Embryonic facial prominence (tissue), 1 donor: ENCODE results near the gene TAF13.

ENCODE experiments used
- DNase-seq: peaks from one replicate; pipeline ENCODE4 v3.0.0-alpha.2; 2016; ENCODE audit errors: extremely low spot score

TAF13 gene

GRCh38 chr1:109075531-109076490 is at the start of gene TAF13:
TSS of gene TAF13 (minus strand) at chr1:109076003. CDS start at chr1:109075947, 56 bp downstream.
- peak; percentile 91 for DNase-seq

DNA sequence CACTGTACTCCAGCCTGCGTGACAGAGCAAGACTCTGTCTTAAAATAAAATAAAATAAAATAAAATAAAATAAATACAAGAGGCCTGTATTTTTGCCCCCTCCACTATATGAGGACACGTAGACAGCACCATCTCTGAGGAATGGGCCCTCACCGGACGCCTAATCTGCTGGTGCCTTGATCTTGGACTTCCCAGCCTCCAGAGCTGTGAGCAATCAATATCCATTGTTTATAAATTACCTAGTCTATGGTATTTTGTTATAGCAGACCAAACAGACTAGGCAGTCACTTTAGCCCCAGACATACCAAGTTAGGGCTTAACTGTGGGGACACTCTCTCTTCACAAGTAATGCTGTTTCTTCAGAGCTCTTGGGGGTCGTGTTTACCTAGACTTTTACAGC is 44.6 kb upstream of the TAF13 start:
- no peak for DNase-seq

GRCh38 chr1:109118089-109118488 is 42.3 kb upstream of the TAF13 start:
- DNase-seq: no peak

DNA sequence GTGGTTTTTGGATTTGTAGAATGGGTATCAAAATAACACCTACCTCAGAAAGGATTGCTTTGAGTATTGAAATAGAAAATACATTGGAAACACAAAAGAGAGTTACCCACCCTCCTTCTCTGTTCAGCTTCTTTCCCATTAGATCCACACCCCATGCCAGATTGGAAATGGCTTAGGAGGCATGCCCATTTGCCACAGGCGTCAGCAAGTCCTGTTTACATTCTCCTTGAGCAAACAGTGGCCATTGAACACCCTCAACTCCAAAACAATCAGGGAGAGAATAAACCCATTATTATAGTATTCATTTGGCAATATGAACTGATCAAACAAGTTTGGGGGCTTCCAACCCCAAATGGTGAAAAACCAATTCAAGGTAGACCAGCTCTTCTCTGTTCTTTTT is 40.5 kb upstream of the TAF13 start:
- DNase-seq: no peak

DNA sequence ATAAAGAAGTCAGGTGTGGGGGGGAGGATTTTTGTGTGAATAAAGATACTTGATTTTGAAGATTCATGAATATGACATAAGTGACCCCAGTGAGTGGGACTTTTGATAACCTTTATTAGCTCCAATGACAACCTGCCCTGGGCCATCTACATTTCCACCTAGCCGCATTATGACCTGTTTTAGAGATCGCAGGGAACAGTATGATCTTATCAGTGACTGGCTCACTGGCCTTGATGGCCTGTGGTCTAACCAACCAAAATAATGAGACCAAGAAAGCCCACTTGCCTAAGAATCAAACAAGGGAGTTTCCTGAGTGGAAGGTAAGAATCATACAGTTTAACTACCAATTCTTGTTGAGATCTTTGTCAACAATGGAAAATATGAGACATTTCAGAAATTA is 39.9 kb upstream of the TAF13 start:
- no peak for DNase-seq

GRCh38 chr1:109114342-109114674 is 38.5 kb upstream of the TAF13 start:
- DNase-seq: no peak

GRCh38 chr1:109113590-109114341 is 38.0 kb upstream of the TAF13 start, which contains the start of gene ELAPOR1:
TSS of gene ELAPOR1 (plus strand) at chr1:109114115. CDS start at chr1:109114184, 69 bp downstream.
- DNase-seq: no peak

DNA sequence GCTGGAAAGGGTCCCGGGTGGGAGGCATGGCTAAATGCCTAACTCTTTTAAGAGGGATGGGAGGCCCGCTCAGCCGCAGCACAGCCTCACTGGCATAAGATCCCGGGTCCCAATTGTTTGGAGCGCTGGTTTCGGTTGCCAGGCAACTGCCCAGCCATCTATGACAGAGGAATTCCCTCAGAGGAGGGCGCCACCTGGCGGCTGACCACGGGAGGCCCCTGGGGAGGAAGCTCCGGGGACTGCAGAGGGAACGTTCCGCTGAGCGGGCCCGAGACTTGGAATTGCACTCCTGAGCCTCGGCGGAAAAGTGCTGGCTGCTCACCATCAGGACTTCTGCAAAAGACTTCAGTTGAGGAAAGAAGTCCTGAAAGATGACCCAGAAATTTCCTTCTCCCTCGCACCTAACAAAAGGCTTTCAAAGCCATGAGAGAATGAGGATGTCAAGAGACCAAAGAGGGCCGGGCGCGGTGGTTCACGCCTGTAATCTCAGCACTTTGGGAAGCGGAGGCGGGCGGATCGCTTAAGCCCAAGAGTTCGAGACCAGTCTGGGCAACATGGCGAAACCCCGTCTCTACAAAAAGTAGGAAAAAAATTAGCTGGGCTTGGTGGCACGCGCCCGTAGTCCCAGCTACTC is 37.0 kb upstream of the TAF13 start:
- peak; percentile 71 for DNase-seq

DNA sequence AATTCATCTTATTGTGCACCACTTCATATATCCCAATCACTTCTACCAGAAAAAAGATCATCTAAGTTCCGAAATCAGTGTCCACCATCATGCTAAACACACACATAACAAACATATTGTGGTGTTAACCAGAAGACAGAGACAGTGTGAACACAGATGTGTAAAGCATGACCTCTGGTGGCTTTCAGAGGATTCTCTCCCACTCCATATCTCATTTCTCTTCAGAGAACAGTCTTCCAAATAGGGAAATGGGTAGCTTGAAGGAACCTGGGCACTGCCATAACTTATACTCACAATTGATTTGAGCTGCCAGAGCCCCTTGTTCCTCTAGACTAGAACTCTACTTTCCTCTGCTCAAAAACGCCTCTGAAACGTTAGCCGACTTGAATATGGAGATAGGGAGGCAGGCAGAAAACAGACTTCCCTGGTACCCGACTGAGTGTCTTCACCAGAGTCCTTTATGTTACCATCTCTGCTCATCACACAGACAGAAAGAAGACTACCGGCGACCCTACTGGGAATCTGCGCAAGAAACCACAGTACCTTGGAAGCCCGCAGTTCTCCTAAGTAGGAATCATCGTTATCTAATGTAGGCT is 36.4 kb upstream of the TAF13 start:
- no peak for DNase-seq

GRCh38 chr1:109111386-109112055 is 35.7 kb upstream of the TAF13 start:
- DNase-seq: no peak

DNA sequence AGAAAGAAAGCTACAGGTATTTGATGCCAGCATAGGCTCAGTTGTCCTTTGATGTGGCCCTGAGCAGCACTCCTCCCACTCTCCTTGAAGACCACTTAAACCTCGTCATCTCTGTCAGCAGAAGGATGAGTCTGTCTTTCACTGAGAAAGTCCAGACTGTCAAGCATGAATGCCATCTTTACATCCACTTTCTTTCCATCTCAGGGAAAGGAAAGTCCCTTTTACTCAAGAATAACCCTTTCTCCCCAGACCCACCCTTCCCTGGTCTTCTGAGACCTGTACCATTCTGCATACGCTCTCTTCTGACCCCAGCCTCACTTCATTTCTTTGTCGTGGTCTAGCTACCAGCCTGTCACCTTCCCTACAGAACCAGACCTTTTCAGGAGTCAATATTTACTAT is 34.1 kb upstream of the TAF13 start:
- DNase-seq: no peak

- no peak for DNase-seq
These were observed 32.0 kb upstream of the TAF13 start for GRCh38 chr1:109107785-109108184.

GRCh38 chr1:109105881-109106280 is 30.1 kb upstream of the TAF13 start:
- no peak for DNase-seq

GRCh38 chr1:109104364-109105151 is 28.8 kb upstream of the TAF13 start:
- no peak for DNase-seq

DNA sequence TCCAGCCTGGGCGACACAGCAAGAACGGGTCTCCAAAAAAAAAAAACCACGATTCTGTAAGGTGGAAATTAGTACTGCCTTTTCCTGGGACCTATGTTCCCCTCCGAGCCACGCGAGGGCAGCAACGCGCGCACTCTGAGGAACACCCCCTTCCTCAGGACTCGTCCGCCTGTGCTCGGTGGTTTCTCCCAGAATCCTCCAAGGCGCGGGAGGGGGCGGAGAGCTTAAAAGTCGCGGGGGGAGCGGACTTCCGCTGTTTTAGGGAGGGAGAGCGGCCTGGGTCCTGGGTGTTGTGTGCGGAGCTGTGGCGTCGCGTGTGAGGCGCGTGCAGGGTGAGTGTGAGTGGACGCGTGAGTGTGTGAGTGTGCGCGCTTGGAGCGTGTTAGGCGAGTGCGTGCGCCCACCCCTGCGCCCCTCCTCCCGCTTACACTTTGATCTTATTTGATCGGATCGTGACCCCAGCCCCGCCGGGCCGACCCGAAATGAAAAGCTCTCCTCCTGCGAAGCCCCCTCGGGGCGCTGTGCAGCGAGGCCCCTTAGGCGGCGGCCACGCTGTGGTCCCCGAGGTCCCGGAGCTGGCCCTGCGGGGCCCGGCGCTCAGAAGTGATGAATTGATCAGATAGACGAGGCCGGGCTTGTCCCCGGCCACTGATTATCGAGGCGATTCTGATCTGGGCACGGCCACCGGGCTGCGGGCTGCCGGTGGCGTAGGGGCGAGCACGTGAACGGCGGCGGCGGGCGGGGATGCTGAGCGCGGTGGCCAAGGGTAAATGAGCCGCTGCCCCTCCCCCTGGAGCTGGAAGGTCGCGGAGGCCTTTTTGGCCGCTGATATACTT is 24.4 kb upstream of the TAF13 start:
- DNase-seq: peak; percentile 92

DNA sequence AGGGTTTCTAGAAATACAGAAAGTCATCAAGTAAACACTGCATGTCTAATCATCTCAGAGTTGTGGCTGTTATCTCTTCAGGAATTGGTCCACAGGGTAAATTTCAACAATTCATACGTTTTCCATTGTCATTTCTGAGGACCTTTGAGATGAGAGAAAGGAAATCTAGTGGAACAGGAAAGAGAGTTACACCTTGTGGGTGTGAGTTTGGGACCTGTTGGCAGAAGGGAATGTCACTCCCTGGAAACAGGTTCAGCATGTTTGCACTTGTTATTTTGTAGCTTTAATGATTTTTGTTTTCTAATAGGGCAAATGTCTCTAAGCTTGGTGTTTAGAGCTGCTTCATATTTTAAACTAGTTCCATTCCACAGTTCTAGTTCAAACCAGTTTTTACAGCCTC is 20.3 kb upstream of the TAF13 start:
- DNase-seq: no peak

- no peak for DNase-seq
These were observed 19.8 kb upstream of the TAF13 start for GRCh38 chr1:109095631-109096030.

DNA sequence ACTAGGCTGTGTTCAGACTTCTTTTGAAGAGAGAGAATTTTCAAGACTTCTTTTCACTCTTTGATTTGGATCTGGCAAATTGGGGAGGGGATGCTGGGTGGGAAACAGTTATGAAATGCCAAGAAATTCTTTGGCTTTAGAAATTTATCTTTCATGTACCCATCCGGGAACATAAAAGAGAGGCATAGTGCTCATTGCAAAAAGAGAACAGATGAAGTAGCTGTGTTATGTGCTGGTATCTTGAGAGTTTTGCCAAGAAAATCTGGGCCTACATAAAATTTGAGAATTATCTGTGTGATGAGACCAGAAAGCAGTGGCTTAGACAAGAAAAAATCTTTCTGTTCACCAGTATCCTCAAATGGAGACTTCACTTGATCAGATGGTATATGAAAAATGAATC is 19.1 kb upstream of the TAF13 start:
- no peak for DNase-seq

DNA sequence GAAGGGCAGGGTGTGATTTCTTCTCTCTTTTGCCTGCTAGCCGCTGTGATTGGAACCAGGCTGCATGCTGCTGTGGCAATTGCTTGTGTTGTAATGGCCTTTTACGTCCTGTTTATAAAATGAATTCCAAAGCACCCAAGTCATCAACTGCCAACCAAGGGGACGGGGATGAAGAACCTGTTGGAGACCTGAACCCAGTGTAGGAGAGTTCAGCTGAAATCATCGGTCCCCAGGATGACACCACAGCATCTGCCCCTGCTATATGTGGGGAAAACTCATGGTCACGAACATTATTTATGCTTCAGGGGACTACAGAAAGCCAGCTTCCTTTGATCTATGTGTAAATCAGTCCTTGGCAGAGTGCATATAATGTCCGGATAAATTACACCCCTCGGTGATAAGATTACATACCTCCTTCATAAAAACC is 18.6 kb upstream of the TAF13 start:
- no peak for DNase-seq

DNA sequence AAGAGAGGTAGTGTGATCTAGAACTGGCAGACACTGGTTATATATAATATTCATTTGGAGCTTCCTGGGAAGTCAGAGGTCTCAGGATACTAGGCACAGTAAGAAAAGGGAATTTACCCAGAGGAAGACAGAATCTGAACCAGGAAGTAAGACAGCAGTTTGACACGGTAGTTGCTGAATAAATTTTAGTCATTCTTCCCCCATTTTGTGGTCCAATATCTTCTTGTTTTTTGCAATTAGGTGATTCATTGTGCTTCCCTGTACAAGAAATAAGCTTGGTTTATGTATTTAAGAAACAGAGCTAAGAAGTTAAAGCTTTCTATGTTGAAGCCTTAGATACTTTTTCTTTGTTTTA is 16.0 kb upstream of the TAF13 start:
- no peak for DNase-seq
